SK-N-SH treated with all-trans-retinoic acid at 6 μM for 48 hours (cell line): Measurements from ENCODE around the gene SNX8.

Experiments used
- ATAC-seq: fragments of 200-7000 bp; cut with Tn5 transposase; 3 replicates; pipeline ENCODE4 v1.9.1; 2020; ENCODE audit warnings: mild to moderate bottlenecking, moderate library complexity
- ARNTL ChIP-seq: fragments of 450-650 bp; formaldehyde crosslinking; IDR thresholded peaks from 2 replicates; pipeline ENCODE4 v1.5.0; 2020; ENCODE audit warnings: low read depth, mild to moderate bottlenecking, moderate library complexity, borderline replicate concordance
- BACH2 ChIP-seq: fragments of 250-450 bp; sonication (Bioruptor Pico); IDR thresholded peaks from 2 replicates; pipeline ENCODE4 v1.9.0; 2021; ENCODE audit warnings: mild to moderate bottlenecking, borderline replicate concordance
- CREB5 ChIP-seq: fragments of 250-450 bp; sonication (Bioruptor Pico); IDR thresholded peaks from 2 replicates; pipeline ENCODE4 v1.5.1; 2020; ENCODE audit warnings: low read depth, mild to moderate bottlenecking, moderate library complexity
- CSDC2 ChIP-seq: fragments of 250-450 bp; sonication (Bioruptor Pico); IDR thresholded peaks from 2 replicates; pipeline ENCODE4 v1.5.0; 2020; ENCODE audit warnings: mild to moderate bottlenecking, moderate library complexity
- CSRNP3 ChIP-seq: fragments of 250-450 bp; sonication (Bioruptor Pico); IDR thresholded peaks from 2 replicates; pipeline ENCODE4 v1.5.1; 2021; ENCODE audit warnings: mild to moderate bottlenecking, moderate library complexity
- ESRRG ChIP-seq: fragments of 250-450 bp; sonication (Bioruptor Pico); IDR thresholded peaks from 2 replicates; pipeline ENCODE4 v1.6.1; 2021; ENCODE audit warnings: mild to moderate bottlenecking
- GLIS3 ChIP-seq: fragments of 250-450 bp; sonication (Bioruptor Pico); IDR thresholded peaks from 2 replicates; pipeline ENCODE4 v1.5.0; 2020; ENCODE audit warnings: mild to moderate bottlenecking, moderate library complexity
- ISL1 ChIP-seq: fragments of 250-450 bp; sonication (Bioruptor Pico); IDR thresholded peaks from 2 replicates; pipeline ENCODE4 v2.1.2; 2022; ENCODE audit warnings: mild to moderate bottlenecking, moderate library complexity
- OSR1 ChIP-seq: fragments of 250-450 bp; sonication (Bioruptor Pico); IDR thresholded peaks from 2 replicates; pipeline ENCODE4 v1.8.0; 2022; ENCODE audit warnings: moderate library complexity, mild to moderate bottlenecking, inconsistent platforms
- PPARA ChIP-seq: fragments of 250-450 bp; sonication (Bioruptor Pico); IDR thresholded peaks from 2 replicates; pipeline ENCODE4 v1.5.0; 2020; ENCODE audit warnings: mild to moderate bottlenecking, borderline replicate concordance
- RARB ChIP-seq: fragments of 250-450 bp; sonication (Bioruptor Pico); IDR thresholded peaks from 2 replicates; pipeline ENCODE4 v1.8.0; 2021; ENCODE audit warnings: mild to moderate bottlenecking, moderate library complexity
- SNAI2 ChIP-seq: fragments of 250-450 bp; sonication (Bioruptor Pico); IDR thresholded peaks from 2 replicates; pipeline ENCODE4 v1.5.0; 2020; ENCODE audit warnings: mild to moderate bottlenecking, moderate library complexity
- TCF4 ChIP-seq: fragments of 250-450 bp; sonication (Bioruptor Pico); IDR thresholded peaks from 2 replicates; pipeline ENCODE4 v1.8.0; 2021; ENCODE audit warnings: mild to moderate bottlenecking, moderate library complexity, borderline replicate concordance
- TOX ChIP-seq: fragments of 250-450 bp; sonication (Bioruptor Pico); IDR thresholded peaks from 2 replicates; pipeline ENCODE4 v1.8.0; 2021; ENCODE audit warnings: mild to moderate bottlenecking, moderate library complexity, borderline replicate concordance
- ZC3H10 ChIP-seq: fragments of 250-450 bp; sonication (Bioruptor Pico); IDR thresholded peaks from 2 replicates; pipeline ENCODE4 v1.5.1; 2021; ENCODE audit warnings: mild to moderate bottlenecking, moderate library complexity
- ZFP3 ChIP-seq: fragments of 250-450 bp; sonication (Bioruptor Pico); IDR thresholded peaks from 2 replicates; pipeline ENCODE4 v1.5.0; 2020; ENCODE audit warnings: mild to moderate bottlenecking, moderate library complexity
- ZFP30 ChIP-seq: fragments of 450-650 bp; formaldehyde crosslinking; IDR thresholded peaks from 2 replicates; pipeline ENCODE4 v1.5.0; 2022; ENCODE audit warnings: mild to moderate bottlenecking, moderate library complexity
- ZNF565 ChIP-seq: fragments of 450-650 bp; formaldehyde crosslinking; conservative IDR thresholded peaks from 2 replicates; pipeline ENCODE4 v1.5.0; 2020; ENCODE audit warnings: low read depth, mild to moderate bottlenecking, moderate library complexity
- ZNF70 ChIP-seq: fragments of 450-650 bp; formaldehyde crosslinking; IDR thresholded peaks from 2 replicates; pipeline ENCODE4 v1.5.0; 2020; ENCODE audit warnings: mild to moderate bottlenecking, moderate library complexity
- ZNF8 ChIP-seq: fragments of 450-650 bp; formaldehyde crosslinking; IDR thresholded peaks from 2 replicates; pipeline ENCODE4 v1.5.0; 2020; ENCODE audit warnings: mild to moderate bottlenecking, moderate library complexity
- TF ChIP-seq, protein P1 (sequence below): fragments of 250-450 bp; sonication (Bioruptor Pico); IDR thresholded peaks from 2 replicates; pipeline ENCODE4 v1.8.0; 2021; ENCODE audit warnings: low read depth, mild to moderate bottlenecking, moderate library complexity, borderline replicate concordance
- TF ChIP-seq, protein P2 (sequence below): fragments of 250-450 bp; sonication (Bioruptor Pico); IDR thresholded peaks from 2 replicates; pipeline ENCODE4 v1.5.0; 2020; ENCODE audit warnings: mild to moderate bottlenecking, moderate library complexity

Gene SNX8

DNA sequence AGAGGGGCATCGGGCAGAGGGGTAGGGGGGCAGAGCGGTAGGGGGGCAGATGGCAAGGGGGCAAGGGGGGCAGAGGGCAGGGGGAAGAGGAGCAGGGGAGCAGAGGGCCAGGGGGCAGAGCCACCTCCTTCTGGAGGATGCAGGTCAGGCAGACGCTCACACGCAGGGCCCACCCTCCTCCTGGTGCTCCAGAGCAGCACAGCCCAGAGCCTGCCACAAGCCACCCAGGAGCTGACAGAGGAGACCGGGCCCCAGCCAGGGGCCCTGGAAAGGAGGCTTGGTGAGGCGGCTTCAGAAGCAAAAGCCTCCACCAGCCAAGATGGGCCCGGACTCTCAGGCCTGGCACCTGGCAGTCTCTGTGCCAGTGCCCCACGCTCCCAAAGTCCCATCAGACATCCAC, 94.6 kb downstream of the SNX8 start (continued):
- TF ChIP-seq CSDC2 (CRISPR knock-in tag) (no peak), CSRNP3 (CRISPR knock-in tag) (no peak), ZNF70 (CRISPR knock-in tag) (no peak)

GRCh38 chr7:2219136-2219535, 95.1 kb downstream of the SNX8 start:
- no peak for ATAC-seq
- TF ChIP-seq CSRNP3 (CRISPR knock-in tag) (no peak), ZNF8 (CRISPR knock-in tag) (no peak), PPARA (CRISPR knock-in tag) (no peak), ZFP3 (no peak), TOX (CRISPR knock-in tag) (no peak), OSR1 (CRISPR knock-in tag) (no peak), ZC3H10 (no peak), ISL1 (CRISPR knock-in tag) (no peak), BACH2 (CRISPR knock-in tag) (no peak), ZNF70 (CRISPR knock-in tag) (no peak), ZNF565 (CRISPR knock-in tag) (no peak), RARB (no peak)
- TF ChIP-seq, protein P1, sequence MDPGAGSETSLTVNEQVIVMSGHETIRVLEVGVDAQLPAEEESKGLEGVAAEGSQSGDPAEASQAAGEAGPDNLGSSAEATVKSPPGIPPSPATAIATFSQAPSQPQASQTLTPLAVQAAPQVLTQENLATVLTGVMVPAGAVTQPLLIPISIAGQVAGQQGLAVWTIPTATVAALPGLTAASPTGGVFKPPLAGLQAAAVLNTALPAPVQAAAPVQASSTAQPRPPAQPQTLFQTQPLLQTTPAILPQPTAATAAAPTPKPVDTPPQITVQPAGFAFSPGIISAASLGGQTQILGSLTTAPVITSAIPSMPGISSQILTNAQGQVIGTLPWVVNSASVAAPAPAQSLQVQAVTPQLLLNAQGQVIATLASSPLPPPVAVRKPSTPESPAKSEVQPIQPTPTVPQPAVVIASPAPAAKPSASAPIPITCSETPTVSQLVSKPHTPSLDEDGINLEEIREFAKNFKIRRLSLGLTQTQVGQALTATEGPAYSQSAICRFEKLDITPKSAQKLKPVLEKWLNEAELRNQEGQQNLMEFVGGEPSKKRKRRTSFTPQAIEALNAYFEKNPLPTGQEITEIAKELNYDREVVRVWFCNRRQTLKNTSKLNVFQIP = no peak
- TF ChIP-seq, all 23 proteins: peak for 0

DNA sequence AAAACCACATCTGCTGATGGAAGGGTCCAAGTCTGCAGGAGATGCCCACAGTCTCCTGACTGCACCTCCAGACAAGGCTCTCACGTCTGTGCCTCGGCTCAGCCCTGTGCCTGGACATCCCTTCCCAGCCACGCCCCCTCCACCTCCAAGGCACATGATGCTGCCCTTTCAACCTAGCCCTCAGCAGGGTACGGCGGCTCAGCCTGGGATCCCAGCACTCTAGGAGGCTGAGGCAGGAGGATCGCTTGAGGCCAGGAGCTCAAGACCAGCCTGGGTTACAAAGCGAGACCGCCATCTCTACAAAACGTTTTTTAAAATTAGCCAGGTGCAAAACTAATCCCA, 95.8 kb downstream of the SNX8 start:
- TF ChIP-seq ESRRG (CRISPR knock-in tag) (no peak), CSDC2 (CRISPR knock-in tag) (no peak), TCF4 (CRISPR knock-in tag) (no peak), ZC3H10 (no peak), OSR1 (CRISPR knock-in tag) (no peak), PPARA (CRISPR knock-in tag) (no peak), TOX (CRISPR knock-in tag) (no peak), ZNF565 (CRISPR knock-in tag) (no peak)
- no peak for ATAC-seq

- ATAC-seq = no peak
- TF ChIP-seq, protein P2, sequence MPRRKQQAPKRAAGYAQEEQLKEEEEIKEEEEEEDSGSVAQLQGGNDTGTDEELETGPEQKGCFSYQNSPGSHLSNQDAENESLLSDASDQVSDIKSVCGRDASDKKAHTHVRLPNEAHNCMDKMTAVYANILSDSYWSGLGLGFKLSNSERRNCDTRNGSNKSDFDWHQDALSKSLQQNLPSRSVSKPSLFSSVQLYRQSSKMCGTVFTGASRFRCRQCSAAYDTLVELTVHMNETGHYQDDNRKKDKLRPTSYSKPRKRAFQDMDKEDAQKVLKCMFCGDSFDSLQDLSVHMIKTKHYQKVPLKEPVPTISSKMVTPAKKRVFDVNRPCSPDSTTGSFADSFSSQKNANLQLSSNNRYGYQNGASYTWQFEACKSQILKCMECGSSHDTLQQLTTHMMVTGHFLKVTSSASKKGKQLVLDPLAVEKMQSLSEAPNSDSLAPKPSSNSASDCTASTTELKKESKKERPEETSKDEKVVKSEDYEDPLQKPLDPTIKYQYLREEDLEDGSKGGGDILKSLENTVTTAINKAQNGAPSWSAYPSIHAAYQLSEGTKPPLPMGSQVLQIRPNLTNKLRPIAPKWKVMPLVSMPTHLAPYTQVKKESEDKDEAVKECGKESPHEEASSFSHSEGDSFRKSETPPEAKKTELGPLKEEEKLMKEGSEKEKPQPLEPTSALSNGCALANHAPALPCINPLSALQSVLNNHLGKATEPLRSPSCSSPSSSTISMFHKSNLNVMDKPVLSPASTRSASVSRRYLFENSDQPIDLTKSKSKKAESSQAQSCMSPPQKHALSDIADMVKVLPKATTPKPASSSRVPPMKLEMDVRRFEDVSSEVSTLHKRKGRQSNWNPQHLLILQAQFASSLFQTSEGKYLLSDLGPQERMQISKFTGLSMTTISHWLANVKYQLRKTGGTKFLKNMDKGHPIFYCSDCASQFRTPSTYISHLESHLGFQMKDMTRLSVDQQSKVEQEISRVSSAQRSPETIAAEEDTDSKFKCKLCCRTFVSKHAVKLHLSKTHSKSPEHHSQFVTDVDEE = no peak
- TF ChIP-seq OSR1 (CRISPR knock-in tag) (no peak), GLIS3 (CRISPR knock-in tag) (no peak), BACH2 (CRISPR knock-in tag) (no peak), PPARA (CRISPR knock-in tag) (no peak), ESRRG (CRISPR knock-in tag) (no peak), CSDC2 (CRISPR knock-in tag) (no peak), ZNF8 (CRISPR knock-in tag) (no peak), TCF4 (CRISPR knock-in tag) (no peak), ZC3H10 (no peak), ZFP3 (no peak), ISL1 (CRISPR knock-in tag) (no peak), SNAI2 (CRISPR knock-in tag) (no peak), ARNTL (CRISPR knock-in tag) (no peak), CSRNP3 (CRISPR knock-in tag) (no peak), CREB5 (no peak), RARB (no peak), ZFP30 (CRISPR knock-in tag) (no peak), TOX (CRISPR knock-in tag) (no peak)
- TF ChIP-seq, protein P1 = no peak
- TF ChIP-seq, all 23 proteins: peak for 0
These were observed 96.4 kb downstream of the SNX8 start for GRCh38 chr7:2217716-2218443.
